Endodermal cell (in vitro differentiated cells): ENCODE measurements around the gene OR6N1. TPM values are rescaled to one million over a fixed set of nuclear protein-coding genes. Genes with fewer than 3 reads are reported as not detected.

ENCODE experiments used
- DNase-seq: peaks from one replicate; pipeline ENCODE4 v3.0.0-alpha.2; 2017
- H3K27ac ChIP-seq: 2 replicates; pipeline ENCODE4 v1.5.1; 2013; ENCODE audit warnings: mild to moderate bottlenecking, low read depth, low read length, moderate library complexity
- H3K27me3 ChIP-seq: 2 replicates; pipeline ENCODE4 v1.6.1; 2013; ENCODE audit warnings: mild to moderate bottlenecking, low read length, moderate library complexity; ENCODE audit not compliant: insufficient read depth, control insufficient read depth, poor library complexity, severe bottlenecking
- H3K36me3 ChIP-seq: 2 replicates; pipeline ENCODE4 v1.7.0; 2013; ENCODE audit warnings: mild to moderate bottlenecking, low read length, moderate library complexity; ENCODE audit not compliant: control insufficient read depth, insufficient read depth
- H3K4me1 ChIP-seq: one replicate; pipeline ENCODE4 v1.7.0; 2013; ENCODE audit warnings: low read length; ENCODE audit not compliant: control insufficient read depth, insufficient read depth
- H3K4me3 ChIP-seq: 2 replicates; pipeline ENCODE4 v1.5.1; 2013; ENCODE audit warnings: mild to moderate bottlenecking, low read length, moderate library complexity
- H3K9ac ChIP-seq: 2 replicates; pipeline ENCODE4 v1.6.1; 2013; ENCODE audit warnings: mild to moderate bottlenecking, low read length, moderate library complexity; ENCODE audit not compliant: poor library complexity, severe bottlenecking; ENCODE audit errors: extremely low read depth
- H3K9me3 ChIP-seq: 2 replicates; pipeline ENCODE4 v1.6.1; 2013; ENCODE audit warnings: mild to moderate bottlenecking, low read length, moderate library complexity; ENCODE audit not compliant: control insufficient read depth
- H3K27ac Mint-ChIP-seq: 2 replicates; pipeline ENCODE4 v1.8.0; 2020; ENCODE audit warnings: mixed read lengths
- H3K27me3 Mint-ChIP-seq: 2 replicates; pipeline ENCODE4 v1.8.0; 2021; ENCODE audit warnings: mild to moderate bottlenecking, mixed read lengths; ENCODE audit not compliant: insufficient read depth
- H3K36me3 Mint-ChIP-seq: 2 replicates; pipeline ENCODE4 v1.8.0; 2020; ENCODE audit warnings: low read depth, mixed read lengths
- H3K4me1 Mint-ChIP-seq: 2 replicates; pipeline ENCODE4 v1.8.0; 2020; ENCODE audit warnings: mixed read lengths
- H3K4me3 Mint-ChIP-seq: 2 replicates; pipeline ENCODE4 v1.8.0; 2020; ENCODE audit warnings: mild to moderate bottlenecking, moderate library complexity, mixed read lengths
- H3K9me3 Mint-ChIP-seq: 2 replicates; pipeline ENCODE4 v1.8.0; 2020; ENCODE audit warnings: mild to moderate bottlenecking, mixed read lengths
- WGBS, 2 experiments: methylation state at CpG; one replicate each; pipeline versions ENCODE4 v1.1.5 to v1.1.7; 2013; ENCODE audit warnings: missing lambda C conversion rate in 2 of 2, mixed read lengths in 1 of 2; ENCODE audit not compliant: insufficient coverage in 1 of 2, insufficient read length in 1 of 2; 5-methylcytosine and 5-hydroxymethylcytosine counted together
- long read RNA-seq, 4 experiments: library from polyadenylated mRNA in 2 of 4; library from RNA in 1 of 4; library from capped mRNA in 1 of 4; stranded (forward) in 3 of 4; unstranded in 1 of 4; transcript quantifications; one replicate each; pipeline ENCODE4 v2.0.0, GENCODE V29; 2020 to 2021; ENCODE audit warnings: inconsistent platforms in 1 of 4
- polyA plus RNA-seq, 2 experiments: library from polyadenylated mRNA; stranded (reverse); fragments of 50-300 nt; gene quantifications; one replicate each; pipeline ENCODE4 v1.2.3, GENCODE V29; 2013
- total RNA-seq, 2 donors: library from RNA; stranded (reverse); fragmentation: NEBNext Ultra II Directional in 1 of 2; extraction: Animal tissue kit (Norgen Biotek cat#: 25700) in 1 of 2; gene quantifications; 2 replicates in 1 of 2; 3 replicates in 1 of 2; pipeline ENCODE4 v1.2.1, GENCODE V29; 2021
- TF ChIP-seq, protein P1 (sequence below): fragments of 200-600 bp; sonication (generic); conservative IDR thresholded peaks from 2 replicates; pipeline ENCODE4 v1.5.0; 2021; ENCODE audit warnings: antibody characterized with exemption, mild to moderate bottlenecking

OR6N1 gene
- total RNA-seq, result not detected
- polyA plus RNA-seq (2013, experiment 1 of 2), result not detected
- not detected for polyA plus RNA-seq (2013, experiment 2 of 2)
- long read RNA-seq, experiment 1, result 0 reads
- long read RNA-seq, experiment 2, result 0 reads
- long read RNA-seq, experiment 3, result 0 reads
- long read RNA-seq, experiment 4, result 0 reads

DNA sequence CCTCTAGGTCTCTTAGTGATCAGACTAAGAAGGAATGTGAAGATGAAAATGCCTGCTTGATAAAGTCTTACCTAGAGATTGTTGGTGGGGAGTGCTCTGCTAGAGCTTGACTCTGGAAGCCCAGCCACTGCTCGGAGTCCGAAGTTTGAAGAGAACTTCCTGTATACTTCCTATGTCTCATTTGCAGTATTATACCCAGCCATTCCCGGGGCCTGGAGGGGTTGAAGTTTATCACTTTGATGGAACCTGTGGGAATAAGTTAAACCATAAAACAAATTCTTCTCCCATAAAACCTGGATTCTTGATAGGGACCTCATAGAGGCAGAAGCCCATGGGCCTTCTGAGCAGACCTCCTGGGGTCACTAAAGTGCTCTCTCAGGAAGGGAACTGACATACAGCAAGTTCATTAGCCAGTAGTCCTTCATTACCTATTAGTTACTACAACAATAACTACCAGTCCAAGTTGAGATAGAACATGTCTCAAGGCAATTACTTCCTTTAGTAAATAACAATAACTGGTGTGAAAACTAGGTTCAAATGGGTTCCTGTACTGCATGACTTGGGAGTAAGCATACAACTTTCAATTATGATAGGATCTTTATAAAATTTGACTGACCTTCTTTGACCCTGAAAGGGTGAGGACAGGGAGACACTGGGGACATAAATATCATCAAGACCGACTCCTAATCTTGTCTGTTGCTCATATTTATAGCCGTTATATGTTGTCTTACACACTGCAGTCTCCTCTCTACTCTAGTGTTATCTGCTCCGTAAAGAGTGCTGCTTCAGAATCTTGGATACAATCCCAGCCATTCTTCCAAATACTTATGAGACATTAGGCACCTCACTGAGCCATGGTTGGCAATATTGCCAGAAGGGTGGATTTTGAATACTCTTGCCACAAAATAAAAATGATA lies at the start of gene OR6N1:
Gene OR6N1, minus strand, starts transcription at position 246 of the 917 bp plus-strand sequence. CDS start 5,513 bp downstream, outside the sequence.
- Histone ChIP-seq H3K27me3 (no peaks in the 10 kb centered on the region), H3K9me3 (no peaks in the 10 kb centered on the region), H3K4me3 (no peak within 1 kb of the TSS), H3K36me3 (no peaks in the 10 kb centered on the region), H3K9ac (no peak within 1 kb of the TSS), H3K27ac (no peak within 1 kb of the TSS), H3K4me1 (no peaks in the 10 kb centered on the region)
- Mint-ChIP-seq H3K36me3 (no peaks in the 10 kb centered on the region), H3K27me3 (no peaks in the 10 kb centered on the region), H3K9me3 (no peaks in the 10 kb centered on the region), H3K4me1 (no peaks in the 10 kb centered on the region), H3K4me3 (no peak within 1 kb of the TSS), H3K27ac (no peak within 1 kb of the TSS)
- 89 to 96% methylated on average over 3 to 6 of the region's 6 CpGs for WGBS, 2 experiments
- no peak for DNase-seq
- TF ChIP-seq, protein P1, sequence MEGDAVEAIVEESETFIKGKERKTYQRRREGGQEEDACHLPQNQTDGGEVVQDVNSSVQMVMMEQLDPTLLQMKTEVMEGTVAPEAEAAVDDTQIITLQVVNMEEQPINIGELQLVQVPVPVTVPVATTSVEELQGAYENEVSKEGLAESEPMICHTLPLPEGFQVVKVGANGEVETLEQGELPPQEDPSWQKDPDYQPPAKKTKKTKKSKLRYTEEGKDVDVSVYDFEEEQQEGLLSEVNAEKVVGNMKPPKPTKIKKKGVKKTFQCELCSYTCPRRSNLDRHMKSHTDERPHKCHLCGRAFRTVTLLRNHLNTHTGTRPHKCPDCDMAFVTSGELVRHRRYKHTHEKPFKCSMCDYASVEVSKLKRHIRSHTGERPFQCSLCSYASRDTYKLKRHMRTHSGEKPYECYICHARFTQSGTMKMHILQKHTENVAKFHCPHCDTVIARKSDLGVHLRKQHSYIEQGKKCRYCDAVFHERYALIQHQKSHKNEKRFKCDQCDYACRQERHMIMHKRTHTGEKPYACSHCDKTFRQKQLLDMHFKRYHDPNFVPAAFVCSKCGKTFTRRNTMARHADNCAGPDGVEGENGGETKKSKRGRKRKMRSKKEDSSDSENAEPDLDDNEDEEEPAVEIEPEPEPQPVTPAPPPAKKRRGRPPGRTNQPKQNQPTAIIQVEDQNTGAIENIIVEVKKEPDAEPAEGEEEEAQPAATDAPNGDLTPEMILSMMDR, result no peak

GRCh38 chr1:158821723-158822122 lies 49.7 kb upstream of the OR6N1 start:
- Mint-ChIP-seq H3K27me3 (no peaks in the 10 kb centered on the region), H3K9me3 (peaks cover 6% of the 10 kb centered on the region)
- 100% methylated on average over 1 of the region's 1 CpG for WGBS, 2 experiments

More at GRCh38 chr1:158821723-158822122, 49.7 kb upstream of the OR6N1 start:
- no peaks in the 10 kb centered on the region for H3K27me3 ChIP-seq
- Mint-ChIP-seq H3K36me3 (peaks cover 2% of the 10 kb centered on the region), H3K27ac (no peak overlapping the region), H3K4me3 (no peak overlapping the region), H3K4me1 (no peaks in the 10 kb centered on the region)
- H3K27ac ChIP-seq, result no peak overlapping the region
- H3K9ac ChIP-seq, result no peak overlapping the region
- no peak for DNase-seq
- no peaks in the 10 kb centered on the region for H3K36me3 ChIP-seq
- H3K4me3 ChIP-seq, result no peak overlapping the region
- TF ChIP-seq, protein P1, result no peak
- no peaks in the 10 kb centered on the region for H3K4me1 ChIP-seq
- peaks cover 3% of the 10 kb centered on the region for H3K9me3 ChIP-seq
